K562 treated with DMSO at 1 percent for 4 hours (cell line): Measurements from ENCODE around the gene TM4SF5. TPM values are rescaled to one million over a fixed set of nuclear protein-coding genes. Genes with fewer than 3 reads are reported as not detected.

ENCODE experiments used
- total RNA-seq: library from RNA; unstranded; fragments of 300-600 nt; gene quantifications from 2 replicates; pipeline ENCODE4 v1.2.3, GENCODE V29; 2022; ENCODE audit not compliant: insufficient read depth

TM4SF5 gene
- total RNA-seq, result not detected in 2 replicates

GRCh38 chr17:4771519-4772234 is at the start of gene TM4SF5:
TSS of gene TM4SF5 (plus strand) at chr17:4771886. CDS start at chr17:4771923, 37 bp downstream.

GRCh38 chr17:4739122-4740024 is 32.3 kb upstream of the TM4SF5 start, which contains the start of the genes CXCL16 and ZMYND15:
TSS of gene CXCL16 (minus strand) at chr17:4739928. CDS start at chr17:4739339, 589 bp downstream.
TSS of gene ZMYND15 (plus strand) at chr17:4739833. CDS start at chr17:4740549, 716 bp downstream.

GRCh38 chr17:4786106-4786511 is 14.4 kb downstream of the TM4SF5 start, which contains the start of gene VMO1:
TSS of gene VMO1 (minus strand) at chr17:4786364. CDS start at chr17:4786352, 12 bp downstream.

GRCh38 chr17:4788807-4789700 is 17.4 kb downstream of the TM4SF5 start, which contains the start of gene GLTPD2:
TSS of gene GLTPD2 (plus strand) at chr17:4788964. CDS start at chr17:4789012, 48 bp downstream.

GRCh38 chr17:4802228-4802627 is 30.5 kb downstream of the TM4SF5 start, which contains the start of gene C17orf114:
TSS of gene C17orf114 (minus strand) at chr17:4802328.

GRCh38 chr17:4806777-4807604 is 35.3 kb downstream of the TM4SF5 start, which contains the start of gene PLD2:
TSS of gene PLD2 (plus strand) at chr17:4807152. CDS start at chr17:4807773, 621 bp downstream.

Other genes with a start within 250 kb of the TM4SF5 start
- gene MYBBP1A, start 216.5 kb upstream of the TM4SF5 start, total RNA-seq, result 14.2 and 18.0 TPM in 2 replicates
- not detected in 2 replicates for gene GGT6, start 211.3 kb upstream of the TM4SF5 start, total RNA-seq
- gene SMTNL2, start 187.4 kb upstream of the TM4SF5 start, total RNA-seq, result not detected in 2 replicates
- not detected in 2 replicates for gene ALOX15, start 130.2 kb upstream of the TM4SF5 start, total RNA-seq
- 37.2 and 38.9 TPM in 2 replicates for gene PELP1, start 67.7 kb upstream of the TM4SF5 start, total RNA-seq
- gene ARRB2, start 61.3 kb upstream of the TM4SF5 start, total RNA-seq, result 18.1 and 20.6 TPM in 2 replicates
- gene MED11, start 40.5 kb upstream of the TM4SF5 start, total RNA-seq, result 4.9 and 10.5 TPM in 2 replicates
- not detected in 2 replicates for gene ZMYND15, start 32.1 kb upstream of the TM4SF5 start, total RNA-seq
- not detected in 2 replicates for gene CXCL16, start 32.0 kb upstream of the TM4SF5 start, total RNA-seq
- not detected in 2 replicates for gene VMO1, start 14.5 kb downstream of the TM4SF5 start, total RNA-seq
- gene GLTPD2, start 17.1 kb downstream of the TM4SF5 start, total RNA-seq, result 1.6 TPM in 1 of 2 replicates, not detected in the other
- gene PSMB6, start 24.3 kb downstream of the TM4SF5 start, total RNA-seq, result 139 and 156 TPM in 2 replicates
- 4.0 and 14.9 TPM in 2 replicates for gene PLD2, start 35.3 kb downstream of the TM4SF5 start, total RNA-seq
- gene MINK1, start 61.5 kb downstream of the TM4SF5 start, total RNA-seq, result 22.4 and 27.5 TPM in 2 replicates
- 0.50 and 0.97 TPM in 2 replicates for gene C17orf107, start 127.7 kb downstream of the TM4SF5 start, total RNA-seq
- not detected in 2 replicates for gene CHRNE, start 131.2 kb downstream of the TM4SF5 start, total RNA-seq
- 0.71 TPM in 1 of 2 replicates, not detected in the other for gene GP1BA, start 160.4 kb downstream of the TM4SF5 start, total RNA-seq
- 45.8 and 50.8 TPM in 2 replicates for gene SLC25A11, start 168.2 kb downstream of the TM4SF5 start, total RNA-seq
- 36.9 and 40.4 TPM in 2 replicates for gene RNF167, start 168.4 kb downstream of the TM4SF5 start, total RNA-seq
- 558 and 653 TPM in 2 replicates for gene PFN1, start 176.6 kb downstream of the TM4SF5 start, total RNA-seq
- 19.1 and 33.4 TPM in 2 replicates for gene ENO3, start 179.2 kb downstream of the TM4SF5 start, total RNA-seq
- gene SPAG7, start 195.9 kb downstream of the TM4SF5 start, total RNA-seq, result 30.6 and 35.7 TPM in 2 replicates
- 17.0 and 18.7 TPM in 2 replicates for gene CAMTA2, start 215.8 kb downstream of the TM4SF5 start, total RNA-seq
- not detected in 2 replicates for gene INCA1, start 225.6 kb downstream of the TM4SF5 start, total RNA-seq
- 10.5 and 12.7 TPM in 2 replicates for gene KIF1C, start 226.1 kb downstream of the TM4SF5 start, total RNA-seq